ENCODE measurements around the gene CHCHD4. TPM values are rescaled to one million over a fixed set of nuclear protein-coding genes. Genes with fewer than 3 reads are reported as not detected.
A peak's percentile ranks its signal among the peaks of the same experiment; 100 is the strongest.

The CHCHD4 gene
- polyA plus RNA-seq, 1 donor = 17.7 TPM

DNA sequence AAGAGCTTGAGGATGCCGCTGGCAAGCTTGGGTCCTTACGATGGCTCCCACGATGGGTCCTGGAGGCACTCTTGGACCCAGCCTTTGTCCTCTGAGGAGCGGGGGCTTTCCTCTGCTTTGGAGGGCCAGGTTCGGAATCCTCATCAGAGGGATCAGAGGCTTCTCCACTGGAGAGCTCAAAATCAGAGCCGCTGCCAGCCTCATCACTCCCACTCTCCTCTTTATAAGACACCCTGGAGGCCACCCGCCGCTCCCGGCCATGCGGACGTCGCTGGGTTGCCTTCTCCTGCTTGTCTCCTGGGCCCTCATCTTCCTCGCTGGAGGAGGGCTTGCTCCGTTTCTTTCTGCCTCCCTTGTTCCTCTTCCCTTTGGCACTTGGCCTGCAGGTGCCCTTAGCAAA is 33.7 kb upstream of the CHCHD4 start:
- DNase-seq = no peak
- Histone ChIP-seq H3K9me3 (ENCODE audit: control insufficient read depth, low read depth, low read length) (peaks cover 12% of the 10 kb centered on the region), H3K36me3 (ENCODE audit: control insufficient read depth, insufficient read depth, low read length) (peaks cover 86% of the 10 kb centered on the region), H3K27ac (ENCODE audit: low read length) (no peak overlapping the region), H3K4me3 (ENCODE audit: low read length) (no peak overlapping the region), H3K4me1 (ENCODE audit: control insufficient read depth, insufficient read depth, low read length) (no peaks in the 10 kb centered on the region), H3K27me3 (ENCODE audit: control insufficient read depth, insufficient read depth, low read length) (no peaks in the 10 kb centered on the region)
- 100% methylated on average over 2 of the region's 14 CpGs for whole genome bisulfite sequencing (ENCODE audit: insufficient coverage, low lambda C conversion rate)

DNA sequence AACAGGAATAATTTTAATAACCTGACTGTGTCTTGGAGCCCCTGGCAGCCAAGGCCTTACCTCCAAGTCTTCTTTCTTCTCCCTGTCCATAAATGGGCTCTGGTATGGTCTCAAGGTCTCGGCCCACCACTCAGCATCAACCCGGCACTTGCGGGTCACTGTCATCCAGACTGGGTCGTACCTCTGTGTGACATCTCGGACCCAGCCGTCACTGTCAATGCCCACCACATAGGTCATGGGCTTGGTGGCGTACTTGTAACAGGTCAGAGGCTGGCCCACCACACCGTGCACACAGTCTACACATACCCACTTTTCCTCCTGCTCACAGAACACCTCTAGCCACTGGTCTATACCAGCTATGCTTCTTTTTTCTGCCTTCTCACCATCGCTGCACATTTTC is 33.3 kb upstream of the CHCHD4 start:
- Histone ChIP-seq H3K36me3 (ENCODE audit: control insufficient read depth, insufficient read depth, low read length) (peaks cover 86% of the 10 kb centered on the region), H3K9me3 (ENCODE audit: control insufficient read depth, low read depth, low read length) (peaks cover 12% of the 10 kb centered on the region), H3K4me1 (ENCODE audit: control insufficient read depth, insufficient read depth, low read length) (peaks cover 4% of the 10 kb centered on the region), H3K4me3 (ENCODE audit: low read length) (no peak overlapping the region), H3K27me3 (ENCODE audit: control insufficient read depth, insufficient read depth, low read length) (no peaks in the 10 kb centered on the region), H3K27ac (ENCODE audit: low read length) (no peak overlapping the region)
- 86% methylated on average over 1 of the region's 9 CpGs for WGBS (ENCODE audit: insufficient coverage, low lambda C conversion rate)
- no peak for DNase-seq

GRCh38 chr3:14156843-14157561 is 32.3 kb upstream of the CHCHD4 start:
- no CpG with 5 or more reads among the region's 13 CpGs for WGBS (ENCODE audit: insufficient coverage, low lambda C conversion rate)
- Histone ChIP-seq H3K36me3 (ENCODE audit: control insufficient read depth, insufficient read depth, low read length) (peaks cover 85% of the 10 kb centered on the region), H3K9me3 (ENCODE audit: control insufficient read depth, low read depth, low read length) (peaks cover 12% of the 10 kb centered on the region), H3K27ac (ENCODE audit: low read length) (no peak overlapping the region), H3K4me1 (ENCODE audit: control insufficient read depth, insufficient read depth, low read length) (peaks cover 11% of the 10 kb centered on the region), H3K27me3 (ENCODE audit: control insufficient read depth, insufficient read depth, low read length) (no peaks in the 10 kb centered on the region), H3K4me3 (ENCODE audit: low read length) (no peak overlapping the region)
- no peak for DNase-seq

- no peak overlapping the region for H3K4me3 ChIP-seq (ENCODE audit: low read length)
- peaks cover 4% of the 10 kb centered on the region for H3K9me3 ChIP-seq (ENCODE audit: control insufficient read depth, low read depth, low read length)
- H3K27ac ChIP-seq (ENCODE audit: low read length) = no peak overlapping the region
- peaks cover 87% of the 10 kb centered on the region for H3K36me3 ChIP-seq (ENCODE audit: control insufficient read depth, insufficient read depth, low read length)
- H3K27me3 ChIP-seq (ENCODE audit: control insufficient read depth, insufficient read depth, low read length) = no peaks in the 10 kb centered on the region
- H3K4me1 ChIP-seq (ENCODE audit: control insufficient read depth, insufficient read depth, low read length) = peaks cover 11% of the 10 kb centered on the region
- WGBS (ENCODE audit: insufficient coverage, low lambda C conversion rate) = 100% methylated on average over 1 of the region's 7 CpGs
- no peak for DNase-seq
Measured at GRCh38 chr3:14156201-14156600, 31.5 kb upstream of the CHCHD4 start.

GRCh38 chr3:14154895-14155440 is 30.3 kb upstream of the CHCHD4 start:
- H3K36me3 ChIP-seq (ENCODE audit: control insufficient read depth, insufficient read depth, low read length) = peaks cover 85% of the 10 kb centered on the region
- DNase-seq = no peak
- H3K4me1 ChIP-seq (ENCODE audit: control insufficient read depth, insufficient read depth, low read length) = peaks cover 11% of the 10 kb centered on the region
- H3K4me3 ChIP-seq (ENCODE audit: low read length) = no peak overlapping the region
- H3K27me3 ChIP-seq (ENCODE audit: control insufficient read depth, insufficient read depth, low read length) = no peaks in the 10 kb centered on the region
- no peak overlapping the region for H3K27ac ChIP-seq (ENCODE audit: low read length)
- H3K9me3 ChIP-seq (ENCODE audit: control insufficient read depth, low read depth, low read length) = no peaks in the 10 kb centered on the region
- 100% methylated on average over 1 of the region's 7 CpGs for WGBS (ENCODE audit: insufficient coverage, low lambda C conversion rate)

GRCh38 chr3:14154276-14154675 is 29.6 kb upstream of the CHCHD4 start:
- no peaks in the 10 kb centered on the region for H3K9me3 ChIP-seq (ENCODE audit: control insufficient read depth, low read depth, low read length)
- 100% methylated on average over 2 of the region's 5 CpGs for WGBS (ENCODE audit: insufficient coverage, low lambda C conversion rate)
- no peaks in the 10 kb centered on the region for H3K27me3 ChIP-seq (ENCODE audit: control insufficient read depth, insufficient read depth, low read length)
- no peak for DNase-seq
- H3K4me3 ChIP-seq (ENCODE audit: low read length) = no peak overlapping the region
- no peak overlapping the region for H3K27ac ChIP-seq (ENCODE audit: low read length)
- H3K4me1 ChIP-seq (ENCODE audit: control insufficient read depth, insufficient read depth, low read length) = peaks cover 11% of the 10 kb centered on the region
- H3K36me3 ChIP-seq (ENCODE audit: control insufficient read depth, insufficient read depth, low read length) = peaks cover 81% of the 10 kb centered on the region

- Histone ChIP-seq H3K27me3 (ENCODE audit: control insufficient read depth, insufficient read depth, low read length) (no peaks in the 10 kb centered on the region), H3K9me3 (ENCODE audit: control insufficient read depth, low read depth, low read length) (no peaks in the 10 kb centered on the region), H3K27ac (ENCODE audit: low read length) (no peak overlapping the region), H3K36me3 (ENCODE audit: control insufficient read depth, insufficient read depth, low read length) (peaks cover 77% of the 10 kb centered on the region), H3K4me1 (ENCODE audit: control insufficient read depth, insufficient read depth, low read length) (peaks cover 11% of the 10 kb centered on the region), H3K4me3 (ENCODE audit: low read length) (no peak overlapping the region)
- WGBS (ENCODE audit: insufficient coverage, low lambda C conversion rate) = no CpG with 5 or more reads among the region's 6 CpGs
- DNase-seq = no peak
Measured at GRCh38 chr3:14153663-14154062, 29.0 kb upstream of the CHCHD4 start.

DNA sequence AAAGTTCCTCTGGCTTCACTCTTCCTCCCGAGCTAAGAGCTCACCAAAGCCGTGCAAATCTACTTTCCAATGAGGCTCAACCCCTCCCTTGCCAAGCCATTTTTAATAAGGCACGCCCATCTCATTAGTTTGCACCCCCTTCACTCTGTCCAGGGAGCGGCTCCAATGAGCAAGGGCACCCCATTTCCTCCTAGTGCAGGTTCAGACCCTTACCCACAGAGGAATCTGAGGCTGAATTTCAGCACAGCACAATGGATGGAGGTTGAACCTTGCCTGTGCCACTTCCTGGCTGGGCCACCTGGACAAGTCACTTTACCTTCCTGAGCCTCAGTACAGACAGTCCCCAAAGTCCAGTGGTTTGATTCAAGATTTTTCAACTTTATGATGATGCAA is 28.3 kb upstream of the CHCHD4 start:
- peaks cover 11% of the 10 kb centered on the region for H3K4me1 ChIP-seq (ENCODE audit: control insufficient read depth, insufficient read depth, low read length)
- WGBS (ENCODE audit: insufficient coverage, low lambda C conversion rate) = no CpG with 5 or more reads among the region's 4 CpGs
- H3K4me3 ChIP-seq (ENCODE audit: low read length) = no peak overlapping the region
- H3K27me3 ChIP-seq (ENCODE audit: control insufficient read depth, insufficient read depth, low read length) = no peaks in the 10 kb centered on the region
- no peak overlapping the region for H3K27ac ChIP-seq (ENCODE audit: low read length)
- DNase-seq = no peak
- no peaks in the 10 kb centered on the region for H3K9me3 ChIP-seq (ENCODE audit: control insufficient read depth, low read depth, low read length)
- peaks cover 77% of the 10 kb centered on the region for H3K36me3 ChIP-seq (ENCODE audit: control insufficient read depth, insufficient read depth, low read length)

- no CpG with 5 or more reads among the region's 11 CpGs for WGBS (ENCODE audit: insufficient coverage, low lambda C conversion rate)
- peaks cover 76% of the 10 kb centered on the region for H3K36me3 ChIP-seq (ENCODE audit: control insufficient read depth, insufficient read depth, low read length)
- DNase-seq = peak in 1 of 2 donors; percentile 64
Measured at GRCh38 chr3:14152233-14152962, 27.7 kb upstream of the CHCHD4 start.

DNA sequence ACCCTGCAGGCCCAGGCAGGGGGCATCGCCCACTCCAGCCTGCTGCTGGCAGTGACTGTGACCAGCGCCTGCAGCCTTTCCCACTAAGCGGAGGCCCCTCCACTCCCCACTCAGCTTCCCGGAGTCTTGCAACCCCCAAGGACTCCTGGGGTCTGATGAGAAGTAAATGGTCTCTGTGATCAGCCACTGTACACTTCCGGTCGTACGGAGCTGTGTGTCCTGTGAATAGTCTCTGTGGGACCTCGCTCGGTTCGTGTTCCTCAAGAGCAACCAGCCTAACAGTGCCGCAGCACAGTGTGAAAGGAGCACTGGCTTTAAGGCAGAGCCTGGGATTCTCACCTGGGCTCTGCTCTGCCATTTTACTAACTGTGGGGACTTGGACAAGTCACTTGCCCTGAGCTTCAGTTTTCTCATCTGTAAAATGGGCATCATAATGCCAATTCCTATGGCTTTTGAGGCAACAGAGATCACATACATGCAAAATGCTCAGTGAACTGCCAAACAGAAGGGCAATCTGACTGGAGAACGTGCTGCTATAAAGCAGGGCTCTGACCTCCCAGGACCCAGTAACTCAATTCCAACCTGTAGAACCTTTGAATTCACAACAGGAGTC is 26.9 kb upstream of the CHCHD4 start:
- H3K27me3 ChIP-seq (ENCODE audit: control insufficient read depth, insufficient read depth, low read length) = no peaks in the 10 kb centered on the region
- no peak overlapping the region for H3K4me3 ChIP-seq (ENCODE audit: low read length)
- DNase-seq = no peak
- H3K9me3 ChIP-seq (ENCODE audit: control insufficient read depth, low read depth, low read length) = no peaks in the 10 kb centered on the region
- no CpG with 5 or more reads among the region's 12 CpGs for WGBS (ENCODE audit: insufficient coverage, low lambda C conversion rate)
- no peak overlapping the region for H3K27ac ChIP-seq (ENCODE audit: low read length)
- H3K36me3 ChIP-seq (ENCODE audit: control insufficient read depth, insufficient read depth, low read length) = peaks cover 76% of the 10 kb centered on the region
- peaks cover 21% of the 10 kb centered on the region for H3K4me1 ChIP-seq (ENCODE audit: control insufficient read depth, insufficient read depth, low read length)

More at GRCh38 chr3:14152233-14152962, 27.7 kb upstream of the CHCHD4 start:
- Histone ChIP-seq H3K27me3 (ENCODE audit: control insufficient read depth, insufficient read depth, low read length) (no peaks in the 10 kb centered on the region), H3K4me3 (ENCODE audit: low read length) (no peak overlapping the region), H3K27ac (ENCODE audit: low read length) (no peak overlapping the region), H3K4me1 (ENCODE audit: control insufficient read depth, insufficient read depth, low read length) (peaks cover 14% of the 10 kb centered on the region), H3K9me3 (ENCODE audit: control insufficient read depth, low read depth, low read length) (no peaks in the 10 kb centered on the region)

Measured in large intestine (tissue), 3 donors.